Stomach (tissue), 4 donors: ENCODE data around the gene SH2D3C.

Experiments used
- POLR2A ChIP-seq, 4 donors: fragments of 450-650 bp; IDR thresholded peaks; one replicate each; pipeline ENCODE4 v1.6.1; 2016; ENCODE audit warnings: antibody characterized with exemption in 4 of 4, control low read depth in 2 of 4, mild to moderate bottlenecking in 1 of 4, moderate library complexity in 1 of 4
- POLR2AphosphoS5 ChIP-seq, 3 donors: sonication (generic); formaldehyde crosslinking; IDR thresholded peaks; one replicate each; pipeline ENCODE4 v1.6.1; 2016; ENCODE audit warnings: antibody characterized with exemption in 3 of 3
- TF ChIP-seq, protein P1 (sequence below), 7 experiments: fragments of 450-650 bp in 4 of 7; fragments of 200-600 bp in 3 of 7; sonication (generic) in 3 of 7; IDR thresholded peaks; one replicate each; pipeline ENCODE4 v1.5.1; 2016 to 2019; ENCODE audit warnings: antibody characterized with exemption in 7 of 7, control low read depth in 2 of 7, mild to moderate bottlenecking in 1 of 7

DNA sequence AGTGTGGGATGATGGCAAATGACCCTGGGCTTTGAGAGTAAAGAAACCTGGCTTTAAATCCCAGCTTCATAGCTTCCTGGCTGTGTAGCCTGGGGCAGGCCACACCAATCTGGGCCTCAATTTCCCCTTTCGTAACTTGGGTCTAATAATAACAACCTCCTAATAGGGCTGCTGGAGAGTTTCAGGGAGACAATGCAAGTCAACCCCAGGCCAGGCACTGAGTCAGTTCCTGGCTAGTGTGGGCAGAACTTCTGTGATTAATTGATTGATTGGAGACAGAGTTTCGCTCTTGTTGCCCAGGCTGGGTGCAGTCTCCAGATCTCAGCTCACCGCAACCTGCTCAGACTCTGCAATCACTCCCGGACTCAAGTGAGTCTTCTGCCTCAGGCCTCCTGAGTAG, 3.3 kb upstream of the SH2D3C start:
- TF ChIP-seq POLR2A (IDR thresholded peaks at IDR 0.05) (no peak), POLR2AphosphoS5 (IDR thresholded peaks at IDR 0.05) (no peak)
- TF ChIP-seq, protein P1, sequence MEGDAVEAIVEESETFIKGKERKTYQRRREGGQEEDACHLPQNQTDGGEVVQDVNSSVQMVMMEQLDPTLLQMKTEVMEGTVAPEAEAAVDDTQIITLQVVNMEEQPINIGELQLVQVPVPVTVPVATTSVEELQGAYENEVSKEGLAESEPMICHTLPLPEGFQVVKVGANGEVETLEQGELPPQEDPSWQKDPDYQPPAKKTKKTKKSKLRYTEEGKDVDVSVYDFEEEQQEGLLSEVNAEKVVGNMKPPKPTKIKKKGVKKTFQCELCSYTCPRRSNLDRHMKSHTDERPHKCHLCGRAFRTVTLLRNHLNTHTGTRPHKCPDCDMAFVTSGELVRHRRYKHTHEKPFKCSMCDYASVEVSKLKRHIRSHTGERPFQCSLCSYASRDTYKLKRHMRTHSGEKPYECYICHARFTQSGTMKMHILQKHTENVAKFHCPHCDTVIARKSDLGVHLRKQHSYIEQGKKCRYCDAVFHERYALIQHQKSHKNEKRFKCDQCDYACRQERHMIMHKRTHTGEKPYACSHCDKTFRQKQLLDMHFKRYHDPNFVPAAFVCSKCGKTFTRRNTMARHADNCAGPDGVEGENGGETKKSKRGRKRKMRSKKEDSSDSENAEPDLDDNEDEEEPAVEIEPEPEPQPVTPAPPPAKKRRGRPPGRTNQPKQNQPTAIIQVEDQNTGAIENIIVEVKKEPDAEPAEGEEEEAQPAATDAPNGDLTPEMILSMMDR (IDR thresholded peaks at IDR 0.05), result no peak
